ENCODE measurements around the gene DEAF1.

Gene DEAF1

DNA sequence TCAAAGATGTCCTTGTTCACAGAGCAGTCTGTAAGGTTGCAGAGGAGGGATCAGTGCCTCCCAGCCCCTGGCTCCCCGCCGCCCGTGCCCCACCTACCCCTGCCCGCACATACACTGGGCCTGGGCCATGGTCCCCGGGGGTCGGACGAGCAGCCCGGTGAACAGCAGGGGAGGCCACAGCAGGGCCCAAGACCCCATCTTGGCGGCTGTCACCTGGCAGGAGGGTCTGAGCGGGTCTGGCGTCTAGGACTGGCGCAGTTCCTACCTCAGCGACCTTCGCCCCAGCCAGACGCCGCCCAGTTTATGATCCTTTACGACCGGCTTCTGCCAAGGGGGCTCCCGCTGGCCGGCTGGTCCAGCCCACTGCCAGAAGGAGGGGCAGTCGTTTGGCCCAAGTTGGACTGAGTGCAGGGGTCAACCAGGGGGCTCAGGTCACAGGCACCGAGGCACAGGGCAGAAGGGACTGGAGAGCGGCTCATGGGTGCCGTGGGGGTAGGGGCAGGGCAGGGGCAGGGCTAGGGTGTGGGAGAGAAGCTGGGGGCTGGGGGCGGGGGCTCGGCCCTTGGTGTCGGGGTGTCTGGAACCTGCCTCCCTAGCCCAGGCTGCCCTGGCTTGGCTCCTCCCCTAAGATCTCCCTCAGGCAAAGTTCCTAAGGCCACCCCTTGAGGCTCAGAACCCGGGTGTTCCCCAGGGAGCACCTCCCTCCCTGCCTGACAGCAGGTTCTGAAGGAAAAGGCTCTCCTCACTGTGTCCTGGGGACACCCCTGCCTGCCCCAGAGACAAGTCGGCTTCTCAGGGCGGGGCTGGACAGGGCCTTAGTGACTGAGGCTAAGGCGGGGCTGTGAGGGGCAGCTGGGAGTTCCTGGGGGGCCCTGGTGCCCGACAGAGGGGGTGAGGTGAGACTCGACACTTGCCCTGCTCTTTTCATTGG, 70.1 kb downstream of the DEAF1 start, which contains the start of gene CDHR5:
Gene CDHR5, minus strand, starts transcription at position 251 of the 931 bp plus-strand sequence. Its CDS starts 53 bp downstream, at position 198.
- DNase-seq (ENCODE audit: low read depth, low spot score), result no peak

DNA sequence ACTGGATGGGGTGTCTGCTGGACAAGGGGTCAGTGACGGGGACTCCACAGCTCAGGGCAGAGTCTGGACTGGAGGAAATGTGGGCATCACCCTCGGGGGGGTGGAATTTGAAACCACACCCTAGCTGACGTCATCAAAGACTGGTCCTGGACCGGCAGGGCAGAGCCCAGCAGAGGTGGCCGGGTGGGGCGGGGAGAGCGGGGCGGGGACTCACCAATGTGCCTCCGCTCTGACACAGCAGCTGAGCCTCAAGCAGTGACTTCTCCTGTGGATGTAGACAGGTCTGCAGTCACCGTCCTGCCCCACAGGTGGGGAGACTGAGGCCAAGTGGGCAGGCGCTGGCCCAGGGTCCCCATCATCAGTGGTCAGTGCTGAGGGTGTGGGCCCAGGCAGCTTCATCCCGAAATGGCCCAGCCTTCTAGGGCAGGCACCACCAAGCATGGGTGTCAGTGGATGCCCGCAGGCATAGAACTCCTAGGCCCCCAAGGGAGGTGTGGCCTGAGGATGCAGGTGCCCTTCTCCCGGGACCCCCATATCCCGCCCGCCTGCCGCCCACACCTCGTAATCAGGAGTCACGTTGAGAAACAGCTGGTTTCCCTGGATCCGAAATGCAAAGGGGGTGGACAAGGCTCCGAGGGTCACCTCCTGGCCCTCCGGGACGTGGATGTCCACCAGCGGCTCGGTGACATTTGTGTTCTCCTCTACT, 70.9 kb downstream of the DEAF1 start:
- DNase-seq (ENCODE audit: low read depth, low spot score), result no peak

DNA sequence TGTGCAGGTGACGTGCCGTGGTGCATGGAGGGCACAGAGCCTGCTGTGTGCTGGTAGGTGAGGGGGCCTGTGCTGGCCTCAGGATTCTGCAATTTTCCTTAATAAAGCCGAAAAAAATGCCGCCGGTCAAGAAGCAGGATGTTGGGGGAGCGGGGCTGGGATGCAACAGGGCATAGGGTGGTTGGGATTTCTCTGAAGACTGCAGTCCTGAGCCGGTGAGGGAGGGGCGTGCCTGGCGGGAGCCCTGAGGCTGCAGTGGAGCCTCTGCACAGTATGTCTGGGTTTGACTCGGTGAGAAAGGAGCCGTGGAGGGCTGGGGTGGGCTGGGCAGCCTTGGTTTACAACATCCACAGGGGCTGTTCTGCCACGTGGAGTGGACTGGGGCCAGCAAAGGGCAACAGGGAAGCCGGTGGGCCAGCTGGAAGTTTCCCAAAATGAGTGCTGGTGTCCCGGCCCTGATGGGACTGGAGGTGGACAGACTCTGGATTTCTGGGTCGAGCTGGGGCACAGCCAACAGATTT, 71.6 kb downstream of the DEAF1 start:
- no peak for DNase-seq (ENCODE audit: low read depth, low spot score)

DNA sequence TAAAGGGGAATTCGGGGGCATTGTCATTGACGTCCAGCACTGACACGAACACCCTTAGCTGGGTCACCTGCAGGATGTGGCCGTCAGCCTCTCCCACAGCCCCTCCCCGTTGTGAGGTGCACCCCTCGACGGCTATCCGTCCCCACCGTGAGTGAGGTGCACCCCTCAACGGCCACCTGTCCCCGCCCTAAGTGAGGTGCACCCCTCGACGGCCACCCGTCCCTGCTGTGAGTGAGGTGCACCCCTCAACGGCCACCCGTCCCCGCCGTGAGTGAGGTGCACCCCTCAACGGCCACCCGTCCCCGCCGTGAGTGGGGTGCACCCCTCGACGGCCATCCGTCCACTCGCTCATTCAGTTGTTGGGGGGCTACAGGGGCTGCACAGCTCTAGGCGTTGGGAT, 73.2 kb downstream of the DEAF1 start:
- DNase-seq (ENCODE audit: low read depth, low spot score), result no peak

DNA sequence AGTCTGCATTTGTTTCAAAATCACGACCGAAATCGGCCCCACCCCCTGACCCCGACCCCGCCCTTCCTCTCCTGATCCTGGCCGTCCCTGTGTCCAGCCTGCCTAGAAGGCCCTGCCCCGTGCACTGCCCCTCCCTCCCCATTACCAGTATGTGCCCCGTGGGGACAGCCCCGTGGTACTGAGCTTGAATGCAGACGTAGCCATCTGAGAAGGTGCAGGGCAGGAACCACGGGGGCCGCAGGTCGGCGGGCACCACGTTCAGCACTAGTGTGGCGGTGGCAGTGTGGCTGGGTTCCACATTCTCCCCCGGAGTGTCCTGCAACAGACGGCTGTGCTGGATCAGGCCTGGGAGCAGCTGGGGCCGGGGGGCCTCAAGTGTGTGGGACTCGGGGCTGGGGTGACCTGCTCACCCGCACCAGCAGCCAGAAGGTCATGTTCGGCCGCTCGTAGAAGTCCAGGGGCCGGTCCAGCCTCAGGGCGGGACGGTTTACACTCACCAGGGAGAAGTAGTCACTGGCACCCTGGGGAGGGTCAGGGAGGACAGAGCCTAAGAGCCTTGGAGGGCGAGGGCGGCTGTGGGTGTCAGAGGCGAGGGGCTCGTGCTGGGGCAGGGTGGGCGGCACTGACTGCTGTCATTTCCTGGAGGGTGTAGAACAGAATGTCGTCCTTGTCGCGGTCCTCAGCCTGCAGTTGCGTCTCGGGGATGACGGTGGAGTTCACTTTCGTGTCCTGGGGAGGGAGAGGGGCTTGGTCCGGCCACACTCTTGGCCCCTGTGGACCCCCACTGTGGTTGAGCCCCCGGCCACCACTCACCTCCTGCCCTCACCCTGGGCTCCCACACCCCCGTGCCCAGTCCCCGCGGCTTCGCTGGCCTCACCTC, 73.8 kb downstream of the DEAF1 start:
- DNase-seq (ENCODE audit: low read depth, low spot score), result no peak

DNA sequence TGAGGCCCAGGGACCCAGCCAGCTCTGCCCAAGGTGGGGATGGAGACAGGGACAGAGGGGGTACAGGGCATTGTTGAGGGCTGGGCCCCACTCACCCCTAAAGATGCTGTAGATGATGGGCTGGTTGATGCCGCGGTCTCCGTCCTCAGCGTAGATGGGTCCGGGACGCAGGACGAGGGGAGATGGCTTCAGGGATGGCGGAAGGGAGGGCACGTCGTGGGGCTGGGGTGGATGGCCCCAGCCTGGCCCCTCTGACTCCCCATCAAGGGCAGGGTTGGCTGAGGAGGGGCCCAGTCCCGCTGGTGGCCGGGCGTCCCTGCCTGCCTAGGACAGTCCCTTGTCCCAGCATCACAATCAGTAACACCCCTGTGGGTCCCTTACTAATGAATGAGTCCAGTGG, 74.8 kb downstream of the DEAF1 start:
- DNase-seq (ENCODE audit: low read depth, low spot score), result no peak

DNA sequence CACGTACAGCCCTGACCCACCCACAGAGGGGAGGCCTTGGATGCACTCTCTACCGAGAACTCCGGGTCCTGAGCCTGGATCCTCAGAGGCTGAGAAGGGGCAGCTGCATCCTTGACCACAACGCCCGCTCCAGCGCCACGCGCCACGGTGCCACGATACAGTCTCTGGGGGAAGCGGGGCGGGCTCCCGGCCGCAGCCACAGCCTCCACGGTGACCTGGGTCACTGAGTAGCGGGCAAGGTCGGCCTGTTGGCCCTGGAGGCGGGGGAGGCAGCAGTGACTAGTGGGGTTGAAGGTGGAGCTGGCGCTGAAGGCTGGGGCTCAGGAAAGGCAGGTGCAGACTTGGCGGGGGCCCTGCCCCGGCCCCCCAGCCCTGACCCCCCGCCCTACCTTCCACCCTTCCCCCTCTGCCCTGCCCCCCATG, 75.4 kb downstream of the DEAF1 start:
- DNase-seq (ENCODE audit: low read depth, low spot score), result no peak

DNA sequence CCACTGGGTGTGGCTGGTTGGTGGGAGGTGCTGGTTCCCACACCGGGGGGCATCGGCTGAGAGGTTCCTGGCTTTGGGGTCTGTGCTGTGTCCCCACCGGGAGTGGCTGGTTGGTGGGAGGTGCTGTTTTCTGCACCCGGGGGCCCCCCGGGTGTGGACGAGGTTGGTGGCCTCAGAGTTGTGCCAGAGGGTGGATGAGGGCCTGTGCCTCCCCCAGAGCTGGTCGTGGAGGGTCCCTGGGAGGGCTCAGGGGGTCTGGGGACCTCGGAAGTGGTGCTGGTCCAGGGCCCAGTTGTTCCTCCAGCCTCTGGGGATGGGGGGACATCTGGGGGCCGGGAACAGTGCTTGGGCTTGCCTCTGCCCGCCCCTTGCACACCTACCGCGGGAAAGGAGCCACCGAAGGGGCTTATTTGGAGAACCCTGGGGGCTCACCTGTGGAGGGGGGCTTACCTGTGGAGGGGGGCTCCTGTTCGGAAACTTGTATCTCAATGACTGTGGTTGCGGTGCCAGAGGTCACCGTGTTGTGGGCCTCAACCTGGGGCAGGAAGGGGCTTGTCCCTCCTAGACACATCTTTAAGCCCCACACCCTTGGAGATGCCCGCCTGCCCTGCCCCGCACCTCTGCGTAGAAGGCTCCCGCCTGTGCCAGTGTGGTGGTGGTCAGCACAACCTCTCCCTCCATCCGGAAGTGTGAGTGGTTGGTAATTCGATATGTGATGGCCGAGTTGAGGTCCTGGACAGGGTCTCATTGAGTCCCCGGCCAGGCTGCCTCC, 76.0 kb downstream of the DEAF1 start:
- no peak for DNase-seq (ENCODE audit: low read depth, low spot score)

DNA sequence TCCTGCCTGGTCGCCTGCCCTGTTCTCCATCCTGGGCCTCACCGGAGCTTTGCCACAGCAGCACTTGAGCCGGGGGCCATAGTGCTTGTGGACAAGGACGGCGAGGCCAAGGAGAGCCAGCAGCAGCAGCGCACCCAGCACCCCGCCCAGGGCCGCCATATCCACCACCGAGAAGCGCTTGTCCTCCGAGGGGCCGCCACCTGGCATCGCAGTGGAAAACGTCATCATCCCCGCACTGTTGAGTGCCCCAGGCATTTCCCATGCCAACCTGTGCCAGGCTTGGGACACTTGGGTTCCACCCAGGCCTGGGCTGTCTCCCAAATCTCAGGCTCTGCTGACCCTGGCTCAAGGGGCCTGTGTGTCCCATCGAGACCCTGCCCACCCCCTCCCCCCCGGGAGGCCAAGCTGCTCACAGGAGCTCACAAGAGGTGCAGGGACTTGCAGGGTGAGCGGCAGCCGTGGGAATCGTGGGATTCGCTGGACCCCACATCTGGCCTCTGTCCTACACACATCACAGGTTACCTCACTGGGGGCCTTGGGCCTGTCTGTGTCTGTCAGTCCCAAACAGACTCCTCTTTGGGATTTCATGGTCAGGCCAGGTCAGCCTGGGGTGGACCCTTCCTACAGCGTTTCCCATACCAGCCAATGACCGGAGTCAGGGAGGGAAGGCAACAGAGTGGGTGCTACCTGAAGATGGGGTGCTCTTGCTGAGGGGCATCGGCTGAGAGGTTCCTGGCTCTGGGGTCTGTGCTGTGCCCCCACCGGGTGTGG, 76.9 kb downstream of the DEAF1 start:
- no peak for DNase-seq (ENCODE audit: low read depth, low spot score)

DNA sequence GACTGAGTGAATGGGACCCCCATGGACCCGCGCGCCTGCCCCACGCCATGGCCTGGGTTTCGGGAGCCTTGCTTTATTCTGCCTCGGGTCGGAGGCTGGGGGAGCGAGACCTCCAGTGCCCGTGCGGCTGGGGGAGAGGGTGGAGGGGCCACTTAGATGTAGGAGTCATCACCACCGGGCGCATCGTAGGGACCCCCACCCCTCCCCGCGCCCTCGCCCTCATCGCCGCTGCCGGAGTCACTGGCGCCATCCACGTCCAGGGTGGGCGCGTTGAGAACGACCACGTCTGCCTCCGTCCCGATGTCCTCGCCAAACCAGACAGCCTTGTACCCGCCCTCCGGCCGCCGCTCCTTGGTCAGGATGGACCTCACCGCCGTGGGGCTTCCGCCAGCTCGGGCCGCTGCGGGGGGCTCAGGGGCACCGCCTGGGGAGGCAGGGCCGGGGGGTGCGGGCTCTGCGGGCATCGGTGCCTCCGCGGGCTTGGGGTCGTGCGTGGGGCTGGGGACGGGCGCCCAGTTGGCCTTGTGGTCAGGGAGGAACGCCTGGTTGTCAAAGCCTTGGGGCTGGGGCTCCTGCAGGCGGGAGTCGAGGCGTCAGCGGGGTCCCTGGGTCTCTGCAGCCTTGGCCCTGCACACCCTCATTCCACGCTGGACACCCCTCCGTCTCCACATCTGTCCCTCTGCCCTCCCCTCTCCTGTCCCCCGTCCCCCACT, 77.7 kb downstream of the DEAF1 start:
- DNase-seq (ENCODE audit: low read depth, low spot score), result no peak

DNA sequence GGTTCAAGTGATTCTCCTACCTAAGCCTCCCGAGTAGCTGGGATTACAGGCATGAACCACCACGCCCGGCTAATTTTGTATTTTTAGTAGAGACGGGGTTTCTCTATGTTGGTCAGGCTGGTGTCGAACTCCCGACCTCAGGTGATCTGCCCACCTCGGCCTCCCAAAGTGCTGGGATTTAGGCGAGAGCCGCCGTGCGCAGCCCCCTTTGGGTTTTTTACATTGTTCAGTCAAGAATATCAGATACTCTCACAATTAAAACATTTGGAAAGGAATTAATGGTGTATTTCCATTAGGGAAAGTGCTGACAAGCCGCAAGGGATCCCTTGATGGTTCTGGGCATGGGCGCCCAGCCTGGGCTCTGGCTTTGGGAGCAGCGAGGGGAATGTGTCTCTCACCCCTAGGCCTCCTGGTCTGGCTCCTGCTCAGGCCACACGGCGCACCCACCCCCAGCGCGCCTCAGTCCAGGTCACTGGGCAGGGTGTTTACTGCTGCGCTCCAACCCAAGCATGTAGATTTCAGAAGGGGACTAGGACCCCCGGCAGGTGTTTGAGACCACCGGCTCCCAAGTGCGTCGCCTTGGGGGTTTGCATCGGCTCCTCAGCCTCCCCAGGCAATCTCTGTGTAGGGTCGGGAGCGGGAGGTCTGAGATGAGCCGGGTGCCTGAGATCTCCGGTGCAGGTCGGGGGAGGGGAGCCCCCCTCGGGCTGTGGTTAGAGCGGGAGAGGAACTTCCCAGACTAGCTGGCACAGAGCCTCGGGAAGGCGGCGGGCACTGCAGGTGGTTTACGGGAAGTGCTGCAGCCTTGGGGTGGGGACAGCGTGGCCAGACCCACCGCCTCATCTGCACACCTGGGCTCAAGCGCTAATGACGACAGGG, 78.5 kb downstream of the DEAF1 start:
- DNase-seq (ENCODE audit: low read depth, low spot score), result no peak

DNA sequence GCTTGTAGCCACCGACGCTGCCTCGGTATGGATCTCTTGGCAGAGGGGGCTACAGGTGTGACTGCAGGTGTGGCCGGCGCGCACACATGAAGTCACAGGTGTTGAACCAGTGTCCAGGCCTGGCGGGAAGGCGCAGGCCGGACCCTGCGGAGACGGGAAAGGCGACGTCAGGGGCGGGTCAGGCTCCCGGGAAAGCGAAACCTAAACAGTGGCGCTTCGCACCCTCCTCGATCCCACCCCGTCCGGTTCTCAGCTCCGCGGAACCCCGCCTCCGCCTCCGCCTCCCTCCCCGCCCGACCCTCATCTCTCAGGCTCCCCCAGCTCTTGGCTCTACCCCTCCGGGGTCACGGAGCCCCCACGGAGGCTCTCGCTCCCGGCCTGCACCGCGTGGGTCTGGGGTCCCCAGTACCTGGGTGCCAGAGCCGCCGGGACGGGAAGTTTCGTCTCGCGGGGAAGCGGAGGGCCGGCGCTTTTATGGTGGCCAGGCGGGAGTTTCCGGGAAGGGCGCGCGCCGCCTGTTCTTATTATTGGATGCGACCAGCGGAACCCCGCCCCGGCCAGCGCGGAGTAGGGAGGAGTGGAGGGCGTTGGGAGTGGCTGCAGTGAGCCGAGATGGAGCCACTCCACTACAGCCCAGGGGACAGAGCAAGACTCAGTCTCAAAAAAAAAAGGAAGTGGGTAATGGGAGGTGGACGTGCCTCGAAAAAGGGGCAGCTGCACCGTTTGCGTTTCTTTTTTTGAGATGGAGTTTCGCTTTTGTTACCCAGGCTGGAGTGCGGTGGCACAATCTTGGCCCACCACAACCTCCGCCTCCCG, 79.3 kb downstream of the DEAF1 start, which contains the start of gene IRF7:
Gene IRF7, minus strand, starts transcription at position 447 of the 816 bp plus-strand sequence. CDS start 586 bp downstream, outside the sequence.
- DNase-seq (ENCODE audit: low read depth, low spot score), result peak; percentile 41

DNA sequence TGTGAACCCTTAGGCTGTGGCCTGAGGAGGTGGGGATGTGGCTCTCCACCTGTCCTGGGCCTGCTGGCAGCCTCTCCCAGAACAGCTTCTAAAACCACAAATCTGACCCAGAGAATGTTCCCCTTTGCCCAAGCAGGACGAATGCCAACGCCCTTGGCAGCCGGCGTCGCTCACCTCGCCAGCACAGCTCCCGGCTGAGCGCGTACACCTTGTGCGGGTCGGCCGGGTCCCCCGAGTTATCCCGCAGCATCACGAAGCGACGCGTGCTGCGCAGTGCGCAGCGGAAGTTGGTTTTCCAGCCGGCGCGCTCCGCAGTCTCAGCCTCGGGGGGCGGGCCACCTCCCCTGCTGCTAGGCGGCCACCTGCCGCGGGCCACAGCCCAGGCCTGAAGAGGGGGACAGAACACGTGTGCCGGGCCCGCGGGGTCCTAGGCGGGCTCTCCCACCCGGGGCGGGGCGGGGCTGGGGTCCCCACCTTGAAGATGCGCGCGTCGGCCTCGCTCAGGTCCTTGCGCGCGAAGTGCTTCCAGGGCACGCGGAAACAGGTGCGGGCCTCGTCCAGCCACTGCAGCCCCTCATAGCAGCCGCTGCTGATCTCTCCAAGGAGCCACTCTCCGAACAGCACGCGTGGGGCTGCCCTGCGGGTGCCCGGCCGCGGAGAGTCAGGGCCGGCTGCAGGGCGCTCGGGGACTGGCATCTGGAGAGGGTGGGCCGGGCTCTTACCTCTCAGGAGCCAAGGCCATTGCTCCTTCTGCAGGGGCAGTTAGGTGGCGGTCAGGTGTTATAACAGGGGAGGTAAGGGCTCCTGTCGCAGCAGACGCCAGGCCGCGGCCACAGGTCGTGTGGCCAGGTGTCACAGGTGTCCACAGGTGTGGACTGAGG, 80.2 kb downstream of the DEAF1 start:
- DNase-seq (ENCODE audit: low read depth, low spot score), result no peak

DNA sequence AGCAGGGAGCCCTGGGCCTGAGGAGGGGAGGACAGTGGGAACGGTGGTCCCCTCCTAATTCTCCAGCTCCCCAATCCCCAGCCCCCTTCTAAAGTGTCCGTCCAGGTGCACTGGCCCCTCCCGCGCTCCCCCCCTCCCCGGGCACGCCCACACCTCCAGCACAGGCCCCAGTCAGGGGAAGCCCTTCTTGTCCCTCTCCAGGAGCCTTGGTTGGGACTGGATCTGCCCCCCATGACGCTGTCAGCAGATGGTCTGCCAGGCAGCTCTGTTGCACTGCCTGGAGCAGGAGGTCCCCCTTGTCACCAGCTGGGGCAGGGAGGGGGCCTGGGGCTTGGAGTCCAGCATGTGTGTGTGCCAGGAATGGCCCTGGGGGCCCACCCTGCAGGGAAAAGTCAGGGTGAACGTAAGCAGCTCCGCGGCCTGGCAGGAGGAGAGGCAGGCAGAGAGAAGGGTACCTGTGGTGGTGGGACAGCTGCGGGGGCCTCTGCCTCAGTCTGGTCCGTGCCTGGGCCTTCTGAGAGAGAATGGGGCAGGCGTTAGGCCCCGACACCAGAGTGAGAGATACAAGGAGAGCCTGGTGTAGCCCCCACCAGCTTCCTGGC, 80.9 kb downstream of the DEAF1 start:
- DNase-seq (ENCODE audit: low read depth, low spot score), result no peak

DNA sequence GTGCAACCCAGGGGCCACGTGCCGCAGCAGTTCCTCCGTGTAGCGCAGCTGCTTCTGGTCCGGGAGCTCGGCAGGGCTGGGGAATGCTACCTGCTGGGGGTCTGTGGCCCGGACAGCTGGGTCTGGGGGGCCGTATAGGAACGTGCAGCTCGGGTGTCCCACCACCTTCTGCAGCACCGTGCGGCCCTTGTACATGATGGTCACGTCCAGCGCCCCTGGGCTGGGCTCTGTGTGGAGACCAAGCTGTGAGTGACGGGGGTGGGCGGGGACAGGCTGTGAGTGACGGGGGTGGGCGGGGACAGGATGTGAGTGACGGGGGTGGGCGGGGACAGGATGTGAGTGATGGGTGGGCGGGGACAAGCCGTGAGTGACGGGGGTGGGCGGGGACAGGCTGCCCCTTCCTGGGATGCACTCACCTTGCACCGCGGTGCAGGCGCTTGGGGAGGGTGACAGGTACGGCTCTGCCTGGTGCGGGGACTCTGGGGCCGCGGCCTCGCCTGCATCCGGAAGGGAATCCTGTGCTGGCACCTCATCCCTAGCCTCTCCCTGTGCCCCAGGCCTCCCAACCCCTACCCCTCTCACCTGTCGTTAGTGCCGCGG, 81.6 kb downstream of the DEAF1 start:
- DNase-seq (ENCODE audit: low read depth, low spot score), result peak; percentile 65

DNA sequence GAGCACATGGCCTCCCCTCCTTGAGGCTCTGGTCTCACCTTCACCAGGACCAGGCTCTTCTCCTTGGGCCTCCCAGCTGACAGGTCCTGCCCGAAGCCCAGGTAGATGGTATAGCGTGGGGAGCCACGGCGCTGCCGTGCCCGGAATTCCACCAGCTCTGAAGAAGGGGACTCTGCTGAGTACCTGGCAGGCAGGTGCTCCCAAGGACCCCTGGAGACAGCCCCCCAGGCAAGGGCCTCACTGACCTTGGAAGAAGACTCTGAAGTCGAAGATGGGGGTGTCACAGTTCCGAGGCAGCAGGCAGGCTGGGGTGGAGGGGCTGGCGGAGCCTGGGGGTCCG, 82.1 kb downstream of the DEAF1 start:
- no peak for DNase-seq (ENCODE audit: low read depth, low spot score)
